GM10248 (cell line): ENCODE data around the gene MTM1.

ENCODE experiments used
- CTCF ChIA-PET: fragments of 300-600 bp; sonication (Branson Sonifier 250); formaldehyde crosslinking; extraction: SDS; loops from one replicate; lab custom pipeline; 2021; ENCODE audit warnings: antibody characterized with exemption; lab: Yijun Ruan, JAX
- POLR2A ChIA-PET: fragments of 350-650 bp; sonication (Branson Sonifier 250); formaldehyde crosslinking; extraction: SDS; loops from one replicate; lab custom pipeline; 2020; ENCODE audit warnings: antibody characterized with exemption; lab: Yijun Ruan, JAX
- DNase-seq: peaks from one replicate; pipeline ENCODE4 v3.0.0; 2012; ENCODE audit errors: extremely low spot score
- CTCF ChIP-seq: IDR thresholded peaks from 2 replicates; pipeline ENCODE4 v1.5.1; 2012; ENCODE audit warnings: mild to moderate bottlenecking, low read depth; ENCODE audit errors: extremely low read depth, missing control alignments, control extremely low read depth

Gene MTM1

GRCh38 chrX:150547375-150548115 lies 20.9 kb upstream of the MTM1 start:
- peak; percentile 56 for DNase-seq
- ChIA-PET CTCF (interaction anchor here (1.0 to 1.6 kb wide), 2 partner anchors 10 to 334 kb away, joined by 3 to 5 read pairs; no protein-coding TSS in a partner anchor), POLR2A (no interaction called here)
- TF ChIP-seq CTCF, result no peak

- DNase-seq, result no peak
- POLR2A ChIA-PET, result no interaction called here
- CTCF ChIA-PET, result interaction anchor here (1.0 kb wide), 1 partner anchor 335 kb away, joined by 3 read pairs; no protein-coding TSS in a partner anchor
Measured at GRCh38 chrX:150548251-150548650, 20.2 kb upstream of the MTM1 start.

GRCh38 chrX:150548684-150549083 lies 19.7 kb upstream of the MTM1 start:
- no peak for DNase-seq
- no peak for TF ChIP-seq CTCF
- ChIA-PET POLR2A (no interaction called here), CTCF (interaction anchor here (1.0 kb wide), 1 partner anchor 336 kb away, joined by 3 read pairs; no protein-coding TSS in a partner anchor)

More at GRCh38 chrX:150548251-150548650, 20.2 kb upstream of the MTM1 start:
- no peak for TF ChIP-seq CTCF

- ChIA-PET CTCF (no interaction called here), POLR2A (no interaction called here)
- TF ChIP-seq CTCF, result no peak
- DNase-seq, result no peak
Measured at GRCh38 chrX:150551963-150552362, 16.5 kb upstream of the MTM1 start.

- no peak for TF ChIP-seq CTCF
- CTCF ChIA-PET, result no interaction called here
- POLR2A ChIA-PET, result no interaction called here
- no peak for DNase-seq
Measured at GRCh38 chrX:150558424-150558823, 10.0 kb upstream of the MTM1 start.

GRCh38 chrX:150564838-150565237 lies 3.6 kb upstream of the MTM1 start:
- ChIA-PET CTCF (no interaction called here), POLR2A (no interaction called here)
- TF ChIP-seq CTCF, result no peak
- DNase-seq, result no peak
